Globus pallidus (tissue), 1 donor: ENCODE data around the gene SCO1.
A peak's percentile ranks its signal among the peaks of the same experiment; 100 is the strongest.
"Not testable (repeated sequence)": the region's sequence is repeated elsewhere in the genome, so short reads cannot be mapped to it uniquely, and the experiment has no call there.

ENCODE experiments used
- DNase-seq: peaks from one replicate; pipeline ENCODE4 v3.0.0-alpha.2; 2015; ENCODE audit warnings: low spot score

SCO1 gene

DNA sequence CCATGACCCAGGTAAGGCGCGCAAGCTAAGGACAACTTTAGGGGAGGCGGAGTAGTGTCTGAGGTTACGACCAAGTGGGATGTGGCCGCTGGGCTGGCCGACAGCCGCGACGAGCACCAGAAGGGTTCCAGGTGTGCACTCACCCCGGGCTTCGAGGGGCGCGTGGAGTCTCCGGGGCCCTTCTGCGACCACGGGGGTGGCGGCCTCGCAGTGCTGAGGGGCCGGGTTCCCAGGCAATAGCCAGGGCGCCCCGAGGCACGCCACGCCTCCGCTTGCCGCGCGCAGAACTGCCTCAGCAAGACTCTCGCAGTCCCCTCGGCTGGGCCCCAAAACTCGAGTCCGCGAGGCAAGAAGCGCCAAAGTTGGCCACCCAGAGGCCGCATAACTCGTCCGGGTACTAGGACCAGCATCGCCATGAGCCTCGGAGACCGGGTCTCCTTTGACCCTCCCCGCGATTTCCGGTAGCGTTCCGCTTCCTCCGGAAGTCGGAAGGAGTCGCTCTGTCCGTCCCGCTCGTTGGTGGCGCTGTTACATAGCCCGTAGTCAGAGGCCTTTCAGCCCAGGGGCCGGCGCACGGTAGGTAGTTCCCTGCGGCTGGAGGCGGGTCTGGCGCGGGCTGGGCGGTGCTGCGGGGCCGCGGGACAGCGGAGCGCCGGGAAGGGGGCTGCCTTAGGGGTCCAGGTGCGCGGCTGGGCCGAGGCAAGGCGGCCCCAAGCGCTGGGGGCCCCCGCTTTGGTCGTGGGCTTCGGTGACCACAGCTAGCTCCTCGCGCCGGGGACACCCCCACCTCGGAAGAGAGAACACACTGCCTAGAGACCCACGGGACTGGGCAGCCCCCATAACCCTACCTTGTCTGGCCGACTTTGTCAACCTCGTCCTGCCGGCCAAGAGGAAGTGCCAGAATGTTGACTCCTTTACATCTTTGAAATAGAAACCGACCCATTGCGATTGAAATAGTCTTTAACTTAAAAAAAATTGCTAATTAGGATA lies at the start of gene SCO1, which contains the start of gene ADPRM:
Gene SCO1 (minus strand): TSS at position 442 of the 990 bp plus-strand sequence. CDS start 26 bp downstream, at position 416.
Gene ADPRM (plus strand): TSS at position 503 of the 990 bp plus-strand sequence. CDS start 7,333 bp downstream, outside the sequence.
- peak; percentile 93 for DNase-seq

DNA sequence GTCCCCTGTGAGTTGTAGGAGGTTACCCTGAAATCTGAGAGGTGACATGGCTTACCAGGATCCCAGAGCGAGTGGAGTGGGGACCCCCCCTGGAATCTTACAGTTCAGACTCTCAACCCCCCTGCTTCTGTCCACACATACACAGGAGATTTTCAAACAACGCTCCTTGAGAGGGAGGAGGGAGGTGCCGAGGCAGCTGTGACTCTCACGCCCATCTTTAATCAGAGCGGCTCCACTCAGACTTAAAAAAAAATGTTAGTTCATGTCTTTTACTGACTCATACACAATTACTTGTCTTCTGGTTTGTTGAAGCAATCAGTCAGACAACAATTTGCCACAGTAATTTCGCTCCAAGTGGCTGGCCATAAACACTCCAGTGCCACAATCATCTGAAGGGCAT lies 47.9 kb upstream of the SCO1 start:
- no peak for DNase-seq

DNA sequence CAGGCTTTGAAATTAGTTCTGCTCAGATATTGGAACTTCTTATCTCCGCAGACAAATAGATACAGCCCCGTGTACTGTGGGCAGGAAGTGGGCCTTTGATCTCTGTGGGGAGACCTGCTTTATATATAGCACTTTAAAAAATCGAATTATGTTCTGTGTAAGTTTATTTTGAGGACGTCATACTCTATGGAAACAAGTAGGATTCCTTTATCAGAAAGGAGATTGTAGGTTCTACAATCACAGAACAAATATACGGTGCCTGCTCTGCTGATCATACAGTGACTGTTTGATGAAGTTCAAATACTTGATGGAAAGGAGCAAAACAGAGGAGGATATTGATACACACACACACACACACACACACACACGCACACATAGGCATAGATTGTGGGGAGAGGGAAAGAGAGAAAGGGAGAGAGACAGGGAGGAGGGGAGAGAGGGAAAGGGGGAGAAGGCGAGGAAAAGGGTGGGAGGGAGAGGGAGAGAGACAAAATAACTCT lies 47.2 kb upstream of the SCO1 start:
- DNase-seq: no peak

DNA sequence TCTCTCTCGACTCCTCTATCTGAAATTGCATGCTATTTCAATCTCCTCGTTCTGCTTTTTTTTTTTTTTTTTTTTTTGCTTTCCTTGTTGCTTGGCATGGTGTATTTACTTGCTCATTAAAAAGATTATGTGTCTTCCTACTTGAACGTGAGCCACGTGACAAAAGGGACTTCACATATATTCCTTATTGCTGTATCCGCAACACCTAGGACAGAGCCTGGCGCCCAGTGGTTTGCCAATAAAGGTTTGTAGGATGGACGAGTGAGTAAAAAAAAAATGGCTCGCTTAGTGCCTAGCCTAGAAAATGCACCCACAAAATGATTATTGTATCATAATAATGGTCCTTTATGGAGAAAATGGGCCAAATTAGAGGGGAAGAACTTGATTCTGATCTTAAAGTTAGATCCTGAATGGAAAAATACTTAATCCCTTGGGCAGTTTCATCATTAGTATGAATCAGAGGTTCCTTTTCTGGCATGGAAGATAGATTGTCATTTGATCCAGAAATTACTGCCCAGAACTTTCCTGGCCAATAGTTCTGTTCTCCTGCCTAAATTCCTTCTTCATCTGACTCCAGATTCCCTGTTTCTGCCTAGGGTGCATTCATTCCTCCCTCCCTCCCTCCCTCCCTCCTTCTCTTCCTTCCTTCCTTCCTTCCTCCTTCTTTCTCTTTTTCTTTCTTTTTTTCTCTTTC lies 46.1 kb upstream of the SCO1 start:
- DNase-seq: peak; percentile 48

DNA sequence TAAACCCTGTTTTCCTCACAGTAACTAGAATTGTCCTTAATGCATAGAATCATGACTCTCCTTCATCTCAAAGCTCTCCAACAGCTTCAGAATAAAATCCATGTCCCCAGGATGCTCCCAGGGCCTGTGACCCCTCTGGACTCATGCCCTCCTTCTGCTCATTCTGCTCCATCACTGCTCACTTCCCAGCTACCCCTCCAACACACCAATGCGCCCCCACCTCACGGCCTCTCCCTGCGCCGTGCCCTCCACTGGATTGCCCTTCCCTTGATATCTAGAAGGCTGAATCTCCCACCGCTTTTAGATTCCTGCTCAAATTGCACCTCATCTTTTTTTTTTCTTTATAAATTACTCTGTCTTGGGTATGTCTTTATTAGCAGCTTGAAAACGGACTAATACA lies 45.1 kb upstream of the SCO1 start:
- DNase-seq: no peak

DNA sequence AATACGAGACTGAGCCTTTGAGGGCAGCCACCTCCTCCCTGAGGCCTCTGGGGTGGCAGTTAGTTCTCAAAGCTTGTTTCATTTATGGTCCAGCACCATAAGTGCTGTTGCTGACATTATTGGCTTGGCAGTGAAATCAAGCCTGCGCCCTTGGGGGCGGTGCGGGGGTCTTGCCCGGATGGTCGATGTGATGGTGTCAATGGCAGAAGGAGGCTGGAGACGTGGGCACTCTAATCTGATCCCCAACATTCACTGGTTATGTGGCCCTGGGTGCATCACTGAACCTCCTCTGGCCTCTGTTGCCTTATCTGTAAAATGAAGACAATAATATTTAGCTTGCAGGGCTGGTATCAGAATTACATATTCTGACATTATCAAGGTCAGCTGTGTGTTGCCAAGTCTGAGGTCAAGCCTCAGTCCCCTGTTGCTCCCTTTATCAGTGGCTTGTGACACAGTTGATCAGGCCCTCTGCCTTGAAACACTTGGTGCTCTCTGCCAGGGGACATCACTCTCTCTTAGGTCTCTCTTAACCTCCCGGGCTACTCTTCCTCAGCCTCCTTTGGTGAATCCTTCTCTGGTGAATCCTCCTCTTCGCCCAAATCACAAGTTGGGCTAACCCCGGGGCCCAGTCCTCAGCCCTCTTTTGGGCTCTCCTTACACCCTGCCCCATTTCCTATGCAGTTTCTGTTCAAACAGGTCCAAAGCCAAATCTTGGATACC lies 44.2 kb upstream of the SCO1 start:
- DNase-seq: no peak

DNA sequence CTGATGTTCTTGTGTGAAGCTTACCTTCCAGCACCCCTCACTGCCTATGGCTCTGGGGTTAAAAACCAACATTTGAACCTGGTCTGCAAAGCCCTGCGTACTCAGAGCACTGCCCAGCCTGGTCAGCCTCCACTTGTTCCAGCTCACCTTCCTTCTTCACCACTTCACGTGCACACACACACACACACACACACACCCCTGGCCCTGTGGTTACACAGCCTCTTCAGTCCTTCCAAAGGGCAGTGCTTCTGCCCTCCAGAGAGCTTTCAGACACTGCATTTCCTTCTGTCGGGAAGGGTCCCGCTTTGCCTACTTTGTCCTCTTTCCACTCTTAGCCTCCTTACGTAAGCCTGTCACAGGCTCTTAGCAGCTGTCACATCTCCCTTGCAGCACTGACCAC lies 42.1 kb upstream of the SCO1 start:
- no peak for DNase-seq

DNA sequence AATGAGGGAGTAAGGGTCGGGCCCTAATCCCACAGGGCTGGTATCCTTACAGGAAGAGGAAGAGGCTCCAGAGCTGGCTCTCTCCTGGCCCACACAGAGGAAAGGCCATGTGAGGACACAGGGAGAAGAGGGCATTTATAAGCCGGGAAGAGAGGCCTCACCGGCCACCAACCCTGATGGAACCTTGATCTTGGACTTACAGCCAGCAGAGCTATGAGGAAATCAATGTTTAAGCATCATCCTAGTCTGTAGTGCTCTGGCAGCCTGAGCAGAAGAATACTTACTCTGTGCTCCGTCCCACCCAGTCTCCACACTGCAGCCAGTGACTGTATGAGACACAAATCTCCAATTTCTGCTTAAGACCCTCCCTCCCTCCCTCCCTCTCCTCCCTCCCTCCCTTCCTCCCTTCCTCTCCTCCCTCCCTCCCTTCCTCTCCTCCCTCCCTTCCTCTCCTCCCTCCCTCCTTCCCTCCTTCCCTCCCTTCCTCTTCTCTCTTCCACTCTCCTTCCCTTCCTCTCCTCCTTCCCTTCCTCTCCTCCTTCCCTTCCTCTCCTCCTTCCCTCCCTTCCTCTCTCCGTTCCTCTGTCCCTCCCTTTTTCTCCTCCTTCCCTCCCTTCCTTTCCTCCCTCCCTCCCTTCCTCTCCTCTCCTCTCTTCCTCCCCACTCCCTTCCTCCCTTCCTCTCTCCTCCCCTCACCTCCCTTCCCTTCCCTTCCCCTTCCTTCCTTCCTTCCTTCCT lies 41.4 kb upstream of the SCO1 start:
- no peak for DNase-seq

DNA sequence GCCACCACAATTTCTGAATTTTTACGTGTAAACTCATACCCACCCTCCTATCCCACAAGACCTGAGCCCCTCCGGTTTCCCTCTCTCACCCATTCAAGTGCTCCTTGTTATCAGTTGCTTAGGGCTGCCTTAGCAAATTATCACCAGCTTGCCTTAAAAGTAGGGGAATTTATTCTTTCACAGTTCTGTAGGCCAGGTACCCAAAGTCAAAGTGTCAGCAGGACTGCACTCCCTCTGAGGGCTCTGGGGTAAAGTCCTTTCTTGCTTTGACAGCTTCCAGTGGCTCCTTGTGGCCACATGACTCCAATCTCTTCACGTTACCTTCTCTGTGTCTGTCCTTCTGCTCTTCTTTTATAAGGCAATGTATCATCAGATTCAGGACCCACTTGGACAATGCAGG lies 40.4 kb upstream of the SCO1 start:
- no peak for DNase-seq

DNA sequence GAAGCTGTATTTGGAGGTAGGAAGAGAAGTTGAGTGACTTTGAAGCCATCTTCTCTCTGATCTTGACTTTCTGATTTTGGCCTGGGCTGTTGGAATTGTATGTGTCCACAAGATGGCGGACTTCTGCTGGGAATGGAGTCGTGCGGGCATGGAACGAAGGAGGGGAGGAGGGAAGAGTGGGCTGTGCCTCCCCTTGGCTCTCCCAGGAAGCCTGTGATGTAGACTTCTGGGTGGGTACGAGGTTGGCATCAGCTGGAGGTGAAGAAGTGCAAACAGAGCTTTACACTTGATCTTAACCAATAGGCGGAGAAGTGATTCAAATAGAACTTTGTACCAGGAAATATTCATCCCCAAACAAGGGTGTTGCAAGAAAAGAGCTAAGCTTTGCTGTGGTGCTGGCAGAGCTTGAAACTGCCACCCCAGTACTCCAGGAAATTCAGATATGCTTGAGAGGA lies 39.9 kb upstream of the SCO1 start:
- peak; percentile 51 for DNase-seq

DNA sequence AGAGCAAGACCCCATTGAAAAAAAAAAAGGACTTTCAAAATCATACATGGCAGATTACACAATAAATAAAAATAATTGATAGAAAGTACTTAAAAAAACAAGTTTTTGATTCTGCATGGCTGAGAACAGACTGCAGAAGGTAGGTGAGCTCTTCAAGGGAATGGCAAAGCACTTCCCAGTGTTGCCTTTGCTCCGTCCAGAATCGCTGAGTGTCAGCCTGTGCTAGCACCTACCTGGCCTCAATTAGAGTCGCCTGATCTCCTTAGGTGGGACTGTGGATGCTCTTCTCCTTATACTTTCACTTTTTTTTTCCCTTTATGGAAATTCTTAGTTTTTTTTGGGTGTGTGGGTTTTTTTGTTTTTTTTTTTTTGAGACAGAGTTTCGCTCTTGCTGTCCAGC lies 38.5 kb upstream of the SCO1 start:
- DNase-seq: no peak

DNA sequence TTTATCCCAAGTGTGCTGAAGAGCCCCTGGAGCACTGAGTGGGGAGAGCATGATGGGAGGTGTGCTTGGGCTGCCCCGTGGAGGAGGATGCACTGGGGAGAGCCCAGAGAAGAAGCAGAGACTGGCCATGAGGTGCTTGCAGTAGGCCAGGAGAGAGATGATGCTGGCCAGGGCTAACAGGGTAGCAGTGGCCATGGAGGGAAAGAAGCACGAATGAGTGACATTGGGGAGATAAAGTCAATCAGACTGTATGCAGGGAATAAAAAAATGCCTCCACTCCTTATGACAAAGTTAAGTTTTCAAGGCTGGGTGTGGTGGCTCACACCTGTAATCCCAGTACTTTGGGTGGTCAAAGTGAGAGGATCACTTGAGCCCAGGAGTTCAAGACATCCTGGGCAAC lies 37.9 kb upstream of the SCO1 start:
- DNase-seq: no peak

DNA sequence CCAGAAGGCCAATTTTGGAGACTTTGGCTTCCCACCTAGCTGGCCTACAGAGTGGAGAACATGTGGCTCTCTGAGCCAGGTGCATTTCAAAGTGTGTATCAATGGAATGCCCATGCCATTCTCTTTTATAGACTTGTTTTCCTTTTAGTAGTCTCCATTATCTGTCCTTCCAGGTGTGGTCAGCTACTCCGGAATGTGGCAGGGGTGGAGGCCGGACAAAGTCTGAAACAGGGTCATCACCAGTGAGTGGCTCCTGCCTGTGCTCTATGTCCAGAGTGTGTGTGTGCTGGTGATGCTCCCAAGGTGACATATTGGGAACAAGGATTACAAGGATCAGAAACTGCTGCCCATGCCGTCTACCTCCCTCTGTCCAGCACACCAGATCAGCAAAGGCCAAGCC lies 36.3 kb upstream of the SCO1 start:
- no peak for DNase-seq

DNA sequence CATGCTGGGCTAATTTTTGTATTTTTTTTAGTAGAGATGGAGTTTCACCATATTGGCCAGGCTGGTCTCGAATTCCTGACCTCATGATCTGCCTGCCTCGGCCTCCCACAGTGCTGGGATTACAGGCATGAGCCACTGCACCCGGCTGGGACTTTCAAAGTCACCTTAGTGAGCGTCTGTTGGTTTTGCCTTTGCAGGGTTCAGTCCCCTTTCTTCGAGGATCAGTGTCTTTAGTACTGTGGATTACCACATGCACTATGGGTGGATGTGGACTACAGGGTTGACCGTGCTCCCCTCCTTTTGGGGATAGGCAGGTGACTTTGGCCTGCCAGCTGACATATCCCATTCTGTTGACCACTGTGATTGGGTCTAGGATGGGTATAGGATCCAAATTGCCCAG lies 34.8 kb upstream of the SCO1 start:
- DNase-seq: not testable (repeated sequence)

DNA sequence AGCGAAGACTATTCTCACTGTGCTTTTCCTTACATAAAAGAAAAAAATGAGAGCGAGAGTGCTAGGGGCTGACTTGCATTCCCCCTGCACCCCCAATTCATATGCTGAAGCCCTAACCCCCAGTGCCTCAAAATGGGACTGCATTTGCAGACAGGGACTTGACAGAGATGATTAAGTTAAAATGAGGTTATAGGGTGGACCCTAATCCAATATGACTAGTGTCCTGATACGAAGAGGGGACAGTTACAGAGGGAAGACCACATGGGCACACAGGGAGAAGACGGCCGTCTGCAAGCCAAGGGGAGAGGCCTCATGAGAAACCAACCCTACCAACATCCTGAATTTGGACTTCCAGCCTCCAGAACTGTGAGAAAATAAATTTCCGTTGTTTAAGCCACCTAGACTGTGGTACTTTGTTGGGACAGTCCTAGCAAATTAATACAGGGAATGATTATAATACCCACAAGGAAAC lies 34.1 kb upstream of the SCO1 start:
- DNase-seq: no peak

DNA sequence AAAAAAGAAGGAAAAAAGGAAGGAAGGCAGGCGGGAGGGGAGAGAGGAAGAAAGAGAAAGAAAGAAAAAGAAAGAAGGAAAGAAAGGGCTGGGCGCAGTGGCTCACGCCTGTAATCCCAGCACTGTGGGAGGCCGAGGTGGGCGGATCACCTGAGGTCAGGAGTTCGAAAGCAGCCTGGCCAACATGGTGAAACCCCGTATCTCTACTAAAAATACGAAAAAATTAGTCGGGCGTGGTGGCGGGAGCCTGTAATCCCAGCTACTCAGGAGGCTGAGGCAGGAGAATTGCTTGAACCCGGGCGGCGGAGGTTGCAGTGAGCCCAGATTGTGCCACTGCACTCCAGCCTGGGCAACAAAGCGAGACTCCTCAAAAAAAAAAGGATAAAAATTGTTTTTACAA lies 32.9 kb upstream of the SCO1 start:
- DNase-seq: not testable (repeated sequence)

DNA sequence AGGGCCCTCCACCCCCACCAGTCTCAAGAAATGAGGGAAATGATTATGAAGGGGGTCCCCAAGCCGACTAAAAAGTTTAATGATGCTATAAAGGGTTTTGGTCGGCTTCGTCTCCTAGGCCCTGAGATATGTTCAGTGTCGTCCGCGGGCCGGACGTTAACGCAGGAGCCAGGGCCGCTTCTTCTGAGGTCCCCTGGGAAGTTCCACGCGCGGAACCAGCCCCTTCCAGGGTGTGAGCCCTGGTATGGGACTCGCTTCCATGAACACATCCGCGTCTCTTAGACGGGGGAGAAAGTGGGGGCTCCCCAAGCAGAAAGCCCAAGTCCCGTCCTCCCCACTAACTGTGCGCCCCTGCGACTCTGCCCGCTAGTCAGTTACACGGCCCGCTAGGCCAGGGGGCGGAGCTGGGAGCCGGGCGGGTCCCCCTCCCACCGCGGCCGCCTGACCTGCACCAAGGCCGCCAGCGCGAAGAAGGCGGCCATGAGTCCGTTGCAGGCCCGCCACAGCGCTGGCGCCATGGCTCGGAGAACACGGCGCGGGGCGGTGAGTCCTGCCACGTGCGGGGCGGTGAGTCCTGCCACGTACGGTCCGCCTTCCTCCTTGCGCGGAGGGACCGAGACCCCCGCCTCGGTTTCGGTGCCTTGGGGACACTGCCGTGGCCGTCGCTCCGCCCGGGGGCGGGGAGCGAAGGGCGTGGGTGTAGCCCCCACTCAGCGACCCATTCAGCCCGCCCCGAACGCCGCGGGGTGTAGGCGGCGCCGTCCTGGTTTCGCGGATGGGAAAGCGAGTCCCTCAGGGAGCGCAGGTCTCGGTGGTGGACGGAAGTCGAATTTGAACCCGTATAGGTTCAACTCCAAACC lies 32.2 kb upstream of the SCO1 start, which contains the start of gene TMEM220:
Gene TMEM220 (minus strand): TSS at position 690 of the 860 bp plus-strand sequence. CDS start 172 bp downstream, at position 518.
- peak; percentile 61 for DNase-seq

DNA sequence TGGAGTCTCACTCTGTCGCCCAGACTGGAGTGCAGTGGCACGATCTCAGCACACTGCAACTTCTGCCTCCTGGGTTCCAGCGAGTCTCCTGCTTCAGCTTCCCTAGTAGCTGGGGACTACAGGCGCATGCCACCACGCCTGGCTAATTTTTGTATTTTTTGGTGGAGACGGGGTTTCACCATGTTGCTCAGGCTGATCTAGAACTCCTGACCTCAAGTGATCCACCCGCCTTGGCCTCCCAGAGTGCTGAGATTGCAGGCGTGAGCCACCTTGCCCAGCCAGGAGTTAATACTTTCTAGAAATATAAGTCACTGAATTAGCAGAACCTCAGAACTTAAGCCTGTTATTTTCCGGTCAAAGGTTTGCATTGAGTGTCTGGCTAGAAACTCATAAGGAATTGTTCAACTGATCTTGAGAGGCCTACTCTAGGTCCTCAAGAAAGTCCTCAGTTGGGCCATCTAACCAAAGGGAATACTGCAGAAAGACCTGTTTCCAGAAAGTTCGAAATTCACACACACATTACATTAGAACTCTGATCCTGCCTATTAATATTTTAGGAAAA lies 31.1 kb upstream of the SCO1 start:
- no peak for DNase-seq

DNA sequence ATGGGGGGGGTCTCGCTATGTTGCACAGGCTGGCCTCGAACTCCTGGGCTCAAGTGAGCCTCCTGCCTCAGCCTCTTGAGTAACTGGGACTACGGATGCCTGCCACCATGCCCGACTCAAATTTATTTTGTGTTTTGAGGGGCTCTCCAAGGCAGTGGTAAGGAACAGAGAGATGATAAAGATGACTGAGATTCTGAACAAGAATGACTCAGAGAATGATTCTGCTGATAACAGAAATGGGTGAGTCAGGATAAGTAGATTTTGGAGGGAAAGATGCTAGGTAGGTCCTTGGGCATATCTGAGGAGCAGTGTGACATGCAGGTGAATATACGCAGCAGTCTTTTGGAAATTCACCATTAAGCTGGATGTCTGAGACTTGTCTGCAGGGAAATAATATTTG lies 29.9 kb upstream of the SCO1 start:
- DNase-seq: no peak

DNA sequence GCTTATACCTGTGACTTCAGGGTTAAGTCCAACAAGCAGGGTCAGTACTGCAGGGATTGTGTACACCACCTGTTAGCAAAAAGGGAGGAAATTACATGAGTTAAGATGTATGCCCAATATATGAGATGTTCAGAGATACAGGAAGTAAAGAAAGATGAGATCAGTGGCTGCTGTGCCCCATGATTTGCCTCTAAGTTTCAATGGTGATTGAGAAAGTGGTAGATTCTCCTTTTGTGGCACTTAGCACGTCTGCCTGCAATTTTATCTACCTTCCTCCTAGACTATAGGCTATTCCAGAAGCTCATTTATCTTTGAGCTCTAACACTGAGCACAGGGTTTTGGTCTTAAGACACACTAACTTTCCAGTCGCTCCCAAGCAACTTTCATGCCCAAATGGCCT lies 28.9 kb upstream of the SCO1 start:
- DNase-seq: no peak
